Measurements from ENCODE around the gene CNTD1.

CNTD1 gene

GRCh38 chr17:42778570-42778969 is 20.1 kb upstream of the CNTD1 start:
- H3K27ac ChIP-seq = no peak overlapping the region
- peaks cover 23% of the 10 kb centered on the region for H3K27me3 ChIP-seq (ENCODE audit: insufficient read depth, low read depth)
- H3K9ac ChIP-seq = no peak overlapping the region
- no peak overlapping the region for H2AFZ ChIP-seq (ENCODE audit: low read depth)
- no peaks in the 10 kb centered on the region; the same call in 1 of the 2 replicates for H3K36me3 ChIP-seq (ENCODE audit: insufficient read depth)
- no peak overlapping the region for H3K4me3 ChIP-seq (IDR thresholded peaks at IDR 0.05; ENCODE audit: insufficient read depth, low read depth, low read length)
- peaks cover 23% of the 10 kb centered on the region for H3K4me1 ChIP-seq (ENCODE audit: low read depth, poor library complexity, severe bottlenecking)
- no peaks in the 10 kb centered on the region for H4K20me1 ChIP-seq (ENCODE audit: insufficient read depth)
- H3K4me2 ChIP-seq = no peak overlapping the region
- TF ChIP-seq, protein P1, sequence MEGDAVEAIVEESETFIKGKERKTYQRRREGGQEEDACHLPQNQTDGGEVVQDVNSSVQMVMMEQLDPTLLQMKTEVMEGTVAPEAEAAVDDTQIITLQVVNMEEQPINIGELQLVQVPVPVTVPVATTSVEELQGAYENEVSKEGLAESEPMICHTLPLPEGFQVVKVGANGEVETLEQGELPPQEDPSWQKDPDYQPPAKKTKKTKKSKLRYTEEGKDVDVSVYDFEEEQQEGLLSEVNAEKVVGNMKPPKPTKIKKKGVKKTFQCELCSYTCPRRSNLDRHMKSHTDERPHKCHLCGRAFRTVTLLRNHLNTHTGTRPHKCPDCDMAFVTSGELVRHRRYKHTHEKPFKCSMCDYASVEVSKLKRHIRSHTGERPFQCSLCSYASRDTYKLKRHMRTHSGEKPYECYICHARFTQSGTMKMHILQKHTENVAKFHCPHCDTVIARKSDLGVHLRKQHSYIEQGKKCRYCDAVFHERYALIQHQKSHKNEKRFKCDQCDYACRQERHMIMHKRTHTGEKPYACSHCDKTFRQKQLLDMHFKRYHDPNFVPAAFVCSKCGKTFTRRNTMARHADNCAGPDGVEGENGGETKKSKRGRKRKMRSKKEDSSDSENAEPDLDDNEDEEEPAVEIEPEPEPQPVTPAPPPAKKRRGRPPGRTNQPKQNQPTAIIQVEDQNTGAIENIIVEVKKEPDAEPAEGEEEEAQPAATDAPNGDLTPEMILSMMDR (conservative IDR thresholded peaks at IDR 0.05; ENCODE audit: low read depth, low read length) = no peak
- H3K79me2 ChIP-seq (ENCODE audit: insufficient read depth, low read depth) = peaks cover 4% of the 10 kb centered on the region; the same call in 1 of the 2 replicates

GRCh38 chr17:42779304-42779935 is 19.2 kb upstream of the CNTD1 start:
- Histone ChIP-seq H3K36me3 (ENCODE audit: insufficient read depth) (no peaks in the 10 kb centered on the region; the same call in 1 of the 2 replicates), H3K27ac (no peak overlapping the region), H3K4me1 (ENCODE audit: low read depth, poor library complexity, severe bottlenecking) (peaks cover 17% of the 10 kb centered on the region), H4K20me1 (ENCODE audit: insufficient read depth) (no peaks in the 10 kb centered on the region), H3K27me3 (ENCODE audit: insufficient read depth, low read depth) (peaks cover 31% of the 10 kb centered on the region), H2AFZ (ENCODE audit: low read depth) (no peak overlapping the region), H3K4me3 (IDR thresholded peaks at IDR 0.05; ENCODE audit: insufficient read depth, low read depth, low read length) (no peak overlapping the region), H3K79me2 (ENCODE audit: insufficient read depth, low read depth) (no peaks in the 10 kb centered on the region), H3K4me2 (no peak overlapping the region), H3K9ac (no peak overlapping the region)
- TF ChIP-seq, protein P1 (conservative IDR thresholded peaks at IDR 0.05; ENCODE audit: low read depth, low read length) = no peak

GRCh38 chr17:42779936-42780850 is 18.5 kb upstream of the CNTD1 start, which contains the start of gene WNK4:
Gene WNK4, plus strand, starts transcription at chr17:42780610. Its CDS starts 89 bp downstream, at chr17:42780699.
- no peak within 1 kb of the TSS for H2AFZ ChIP-seq (ENCODE audit: low read depth)
- peaks cover 10% of the 10 kb centered on the region for H3K4me1 ChIP-seq (ENCODE audit: low read depth, poor library complexity, severe bottlenecking)
- no peak within 1 kb of the TSS for H3K27ac ChIP-seq
- H3K4me2 ChIP-seq = no peak within 1 kb of the TSS
- H4K20me1 ChIP-seq (ENCODE audit: insufficient read depth) = no peaks in the 10 kb centered on the region
- H3K79me2 ChIP-seq (ENCODE audit: insufficient read depth, low read depth) = no peaks in the 10 kb centered on the region
- TF ChIP-seq, protein P1 (conservative IDR thresholded peaks at IDR 0.05; ENCODE audit: low read depth, low read length) = no peak
- no peak within 1 kb of the TSS for H3K9ac ChIP-seq
- no peaks in the 10 kb centered on the region; the same call in 1 of the 2 replicates for H3K36me3 ChIP-seq (ENCODE audit: insufficient read depth)
- no peak within 1 kb of the TSS for H3K4me3 ChIP-seq (IDR thresholded peaks at IDR 0.05; ENCODE audit: insufficient read depth, low read depth, low read length)
- H3K27me3 ChIP-seq (ENCODE audit: insufficient read depth, low read depth) = peaks cover 39% of the 10 kb centered on the region

- Histone ChIP-seq H3K4me1 (ENCODE audit: low read depth, poor library complexity, severe bottlenecking) (peaks cover 2% of the 10 kb centered on the region), H4K20me1 (ENCODE audit: insufficient read depth) (no peaks in the 10 kb centered on the region), H2AFZ (ENCODE audit: low read depth) (no peak overlapping the region), H3K36me3 (ENCODE audit: insufficient read depth) (no peaks in the 10 kb centered on the region; the same call in 1 of the 2 replicates), H3K27me3 (ENCODE audit: insufficient read depth, low read depth) (peaks cover 47% of the 10 kb centered on the region), H3K27ac (no peak overlapping the region), H3K4me2 (no peak overlapping the region), H3K79me2 (ENCODE audit: insufficient read depth, low read depth) (no peaks in the 10 kb centered on the region), H3K4me3 (IDR thresholded peaks at IDR 0.05; ENCODE audit: insufficient read depth, low read depth, low read length) (no peak overlapping the region), H3K9ac (no peak overlapping the region)
- TF ChIP-seq, protein P1 (conservative IDR thresholded peaks at IDR 0.05; ENCODE audit: low read depth, low read length) = no peak
Observed at GRCh38 chr17:42780851-42781638, 17.6 kb upstream of the CNTD1 start.
